ENCODE measurements around the gene ZNF346. TPM values are rescaled to one million over a fixed set of nuclear protein-coding genes. Genes with fewer than 3 reads are reported as not detected.

Gene ZNF346
- total and polyA plus RNA-seq, 2 of the 13 experiments (the other 11 are each of a cell fraction or from before 2014, with no cell fraction given), result 8.6 to 19.4 TPM

DNA sequence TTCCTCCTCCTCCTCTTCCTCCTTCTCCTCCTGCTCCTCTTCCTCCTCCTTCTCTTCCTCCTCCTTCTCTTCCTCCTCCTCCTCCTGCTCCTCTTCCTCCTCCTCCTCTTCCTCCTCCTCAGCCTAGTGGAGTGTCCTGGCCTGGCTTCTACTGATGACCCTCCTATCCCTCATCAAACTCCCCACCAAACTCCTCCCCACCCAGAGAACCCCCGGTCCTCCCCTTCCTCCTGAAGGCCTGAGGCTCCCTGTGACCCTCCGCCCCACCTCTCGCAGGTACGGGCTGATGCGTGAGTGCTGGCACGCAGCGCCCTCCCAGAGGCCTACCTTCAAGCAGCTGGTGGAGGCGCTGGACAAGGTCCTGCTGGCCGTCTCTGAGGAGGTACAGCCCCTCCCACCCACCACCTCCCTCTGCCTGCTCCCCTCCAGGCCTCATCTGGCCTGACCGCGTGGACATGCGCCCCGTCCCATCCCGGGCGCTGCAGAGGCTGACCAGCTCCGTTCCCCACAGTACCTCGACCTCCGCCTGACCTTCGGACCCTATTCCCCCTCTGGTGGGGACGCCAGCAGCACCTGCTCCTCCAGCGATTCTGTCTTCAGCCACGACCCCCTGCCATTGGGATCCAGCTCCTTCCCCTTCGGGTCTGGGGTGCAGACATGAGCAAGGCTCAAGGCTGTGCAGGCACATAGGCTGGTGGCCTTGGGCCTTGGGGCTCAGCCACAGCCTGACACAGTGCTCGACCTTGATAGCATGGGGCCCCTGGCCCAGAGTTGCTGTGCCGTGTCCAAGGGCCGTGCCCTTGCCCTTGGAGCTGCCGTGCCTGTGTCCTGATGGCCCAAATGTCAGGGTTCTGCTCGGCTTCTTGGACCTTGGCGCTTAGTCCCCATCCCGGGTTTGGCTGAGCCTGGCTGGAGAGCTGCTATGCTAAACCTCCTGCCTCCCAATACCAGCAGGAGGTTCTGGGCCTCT lies 74.8 kb downstream of the ZNF346 start (continued):
- TF ChIP-seq ZNF318 (CRISPR knock-in tag; IDR thresholded peaks at IDR 0.05) (no peak), ZNF280D (CRISPR knock-in tag; IDR thresholded peaks at IDR 0.05) (no peak; the same call in 1 of the 2 replicates), NRL (CRISPR knock-in tag; IDR thresholded peaks at IDR 0.05; ENCODE audit: borderline replicate concordance) (no peak; the same call in 1 of the 2 replicates), ZNF263 (CRISPR knock-in tag; IDR thresholded peaks at IDR 0.05) (peak; percentile 56), ZNF607 (CRISPR knock-in tag; IDR thresholded peaks at IDR 0.05; ENCODE audit: borderline replicate concordance) (no peak), ZBTB7A (CRISPR knock-in tag; IDR thresholded peaks at IDR 0.05) (no peak), SMC3 (IDR thresholded peaks at IDR 0.05; ENCODE audit: low read length) (no peak), BHLHE40 (IDR thresholded peaks at IDR 0.05; ENCODE audit: low read length) (no peak)
- TF ChIP-seq, protein P1, sequence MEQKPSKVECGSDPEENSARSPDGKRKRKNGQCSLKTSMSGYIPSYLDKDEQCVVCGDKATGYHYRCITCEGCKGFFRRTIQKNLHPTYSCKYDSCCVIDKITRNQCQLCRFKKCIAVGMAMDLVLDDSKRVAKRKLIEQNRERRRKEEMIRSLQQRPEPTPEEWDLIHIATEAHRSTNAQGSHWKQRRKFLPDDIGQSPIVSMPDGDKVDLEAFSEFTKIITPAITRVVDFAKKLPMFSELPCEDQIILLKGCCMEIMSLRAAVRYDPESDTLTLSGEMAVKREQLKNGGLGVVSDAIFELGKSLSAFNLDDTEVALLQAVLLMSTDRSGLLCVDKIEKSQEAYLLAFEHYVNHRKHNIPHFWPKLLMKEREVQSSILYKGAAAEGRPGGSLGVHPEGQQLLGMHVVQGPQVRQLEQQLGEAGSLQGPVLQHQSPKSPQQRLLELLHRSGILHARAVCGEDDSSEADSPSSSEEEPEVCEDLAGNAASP (CRISPR knock-in tag; IDR thresholded peaks at IDR 0.05; ENCODE audit: borderline replicate concordance), result no peak
- TF ChIP-seq, protein P2, sequence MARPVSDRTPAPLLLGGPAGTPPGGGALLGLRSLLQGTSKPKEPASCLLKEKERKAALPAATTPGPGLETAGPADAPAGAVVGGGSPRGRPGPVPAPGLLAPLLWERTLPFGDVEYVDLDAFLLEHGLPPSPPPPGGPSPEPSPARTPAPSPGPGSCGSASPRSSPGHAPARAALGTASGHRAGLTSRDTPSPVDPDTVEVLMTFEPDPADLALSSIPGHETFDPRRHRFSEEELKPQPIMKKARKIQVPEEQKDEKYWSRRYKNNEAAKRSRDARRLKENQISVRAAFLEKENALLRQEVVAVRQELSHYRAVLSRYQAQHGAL (CRISPR knock-in tag; IDR thresholded peaks at IDR 0.05; ENCODE audit: not compliant biosample characterization), result no peak
- TF ChIP-seq, protein P3, sequence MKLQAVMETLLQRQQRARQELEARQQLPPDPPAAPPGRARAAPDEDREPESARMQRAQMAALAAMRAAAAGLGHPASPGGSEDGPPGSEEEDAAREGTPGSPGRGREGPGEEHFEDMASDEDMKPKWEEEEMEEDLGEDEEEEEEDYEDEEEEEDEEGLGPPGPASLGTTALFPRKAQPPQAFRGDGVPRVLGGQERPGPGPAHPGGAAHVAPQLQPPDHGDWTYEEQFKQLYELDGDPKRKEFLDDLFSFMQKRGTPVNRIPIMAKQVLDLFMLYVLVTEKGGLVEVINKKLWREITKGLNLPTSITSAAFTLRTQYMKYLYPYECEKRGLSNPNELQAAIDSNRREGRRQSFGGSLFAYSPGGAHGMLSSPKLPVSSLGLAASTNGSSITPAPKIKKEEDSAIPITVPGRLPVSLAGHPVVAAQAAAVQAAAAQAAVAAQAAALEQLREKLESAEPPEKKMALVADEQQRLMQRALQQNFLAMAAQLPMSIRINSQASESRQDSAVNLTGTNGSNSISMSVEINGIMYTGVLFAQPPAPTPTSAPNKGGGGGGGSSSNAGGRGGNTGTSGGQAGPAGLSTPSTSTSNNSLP (IDR thresholded peaks at IDR 0.05; ENCODE audit: low read depth, low read length), result no peak
